Measurements from ENCODE around the gene VCPKMT.

GRCh38 chr14:50072395-50072794, 44.0 kb downstream of the VCPKMT start:
- TF ChIP-seq CTCF (conservative IDR thresholded peaks at IDR 0.05; ENCODE audit: low read length) (no peak), EZH2phosphoT487 (IDR thresholded peaks at IDR 0.05; ENCODE audit: borderline replicate concordance, low read depth, low read length) (no peak)

All from OCI-LY7 (cell line).